ENCODE results near the gene C16orf90. TPM values are rescaled to one million over a fixed set of nuclear protein-coding genes. Genes with fewer than 3 reads are reported as not detected.
"Not testable (repeated sequence)": the region's sequence is repeated elsewhere in the genome, so short reads cannot be mapped to it uniquely, and the experiment has no call there.

The C16orf90 gene
- polyA plus RNA-seq, 4 donors = 0.17 TPM; not detected in 3

GRCh38 chr16:3485097-3485745 is 10.1 kb downstream of the C16orf90 start:
- no peak for DNase-seq (ENCODE audit: low read depth in 4 of 4, low spot score in 2 of 4)

- DNase-seq (ENCODE audit: low read depth in 4 of 4, low spot score in 2 of 4) = no peak
These were observed 10.8 kb downstream of the C16orf90 start for GRCh38 chr16:3484318-3485096.

GRCh38 chr16:3482659-3483241 is 12.5 kb downstream of the C16orf90 start:
- no peak for DNase-seq (ENCODE audit: low read depth in 4 of 4, low spot score in 2 of 4)

- DNase-seq (ENCODE audit: low read depth in 4 of 4, low spot score in 2 of 4) = no peak
These were observed 13.3 kb downstream of the C16orf90 start for GRCh38 chr16:3481696-3482658.

GRCh38 chr16:3480901-3481695 is 14.2 kb downstream of the C16orf90 start:
- DNase-seq (ENCODE audit: low read depth in 4 of 4, low spot score in 2 of 4) = no peak

- DNase-seq (ENCODE audit: low read depth in 4 of 4, low spot score in 2 of 4) = no peak
These were observed 15.6 kb downstream of the C16orf90 start for GRCh38 chr16:3479654-3480216.

GRCh38 chr16:3478242-3478925 is 16.9 kb downstream of the C16orf90 start:
- no peak for DNase-seq (ENCODE audit: low read depth in 4 of 4, low spot score in 2 of 4)

- no peak for DNase-seq (ENCODE audit: low read depth in 4 of 4, low spot score in 2 of 4)
These were observed 18.9 kb downstream of the C16orf90 start for GRCh38 chr16:3476409-3476808.

GRCh38 chr16:3475604-3476375 is 19.5 kb downstream of the C16orf90 start:
- DNase-seq (ENCODE audit: low read depth in 4 of 4, low spot score in 2 of 4) = no peak

- DNase-seq (ENCODE audit: low read depth in 4 of 4, low spot score in 2 of 4) = not testable (repeated sequence)
These were observed 20.4 kb downstream of the C16orf90 start for GRCh38 chr16:3474870-3475269.

- DNase-seq (ENCODE audit: low read depth in 4 of 4, low spot score in 2 of 4) = no peak
These were observed 21.0 kb downstream of the C16orf90 start for GRCh38 chr16:3474136-3474779.

- not testable (repeated sequence) for DNase-seq (ENCODE audit: low read depth in 4 of 4, low spot score in 2 of 4)
These were observed 21.7 kb downstream of the C16orf90 start for GRCh38 chr16:3473596-3473943.

- DNase-seq (ENCODE audit: low read depth in 4 of 4, low spot score in 2 of 4) = no peak
These were observed 22.3 kb downstream of the C16orf90 start for GRCh38 chr16:3472878-3473595.

GRCh38 chr16:3471518-3472176 is 23.6 kb downstream of the C16orf90 start:
- no peak for DNase-seq (ENCODE audit: low read depth in 4 of 4, low spot score in 2 of 4)

GRCh38 chr16:3470723-3471122 is 24.6 kb downstream of the C16orf90 start:
- no peak for DNase-seq (ENCODE audit: low read depth in 4 of 4, low spot score in 2 of 4)

- DNase-seq (ENCODE audit: low read depth in 4 of 4, low spot score in 2 of 4) = no peak
These were observed 25.6 kb downstream of the C16orf90 start for GRCh38 chr16:3469736-3470135.

GRCh38 chr16:3468501-3468900 is 26.8 kb downstream of the C16orf90 start:
- DNase-seq (ENCODE audit: low read depth in 4 of 4, low spot score in 2 of 4) = no peak
